Sigmoid colon (tissue), 4 donors: Measurements from ENCODE around the gene TSC2.

Experiments
- CTCF ChIP-seq, 4 experiments: fragments of 450-650 bp in 3 of 4; fragments of 200-600 bp in 1 of 4; IDR thresholded peaks; one replicate each; pipeline ENCODE4 v1.5.1; 2016 to 2019; ENCODE audit warnings: antibody characterized with exemption in 4 of 4, mild to moderate bottlenecking in 3 of 4, moderate library complexity in 2 of 4
- EP300 ChIP-seq, 4 donors: sonication (generic); formaldehyde crosslinking; IDR thresholded peaks; one replicate each; pipeline ENCODE4 v1.6.1; 2017; ENCODE audit warnings: antibody characterized with exemption in 4 of 4
- POLR2A ChIP-seq, 2 donors: fragments of 450-650 bp; IDR thresholded peaks; one replicate each; pipeline ENCODE4 v1.6.1; 2016; ENCODE audit warnings: antibody characterized with exemption in 2 of 2, mild to moderate bottlenecking in 2 of 2, moderate library complexity in 2 of 2
- POLR2AphosphoS5 ChIP-seq, 4 donors: sonication (generic); formaldehyde crosslinking; IDR thresholded peaks; one replicate each; pipeline ENCODE4 v1.6.1; 2017; ENCODE audit warnings: antibody characterized with exemption in 4 of 4

GRCh38 chr16:2056077-2056476 is 8.3 kb downstream of the TSC2 start:
- TF ChIP-seq POLR2A (IDR thresholded peaks at IDR 0.05): no peak
- TF ChIP-seq CTCF (IDR thresholded peaks at IDR 0.05): no peak
- TF ChIP-seq POLR2AphosphoS5 (IDR thresholded peaks at IDR 0.05): no peak
- no peak for TF ChIP-seq EP300 (IDR thresholded peaks at IDR 0.05)
